Measurements from ENCODE around the gene MTOR.

MTOR gene

GRCh38 chr1:11233208-11233607 lies 29.1 kb downstream of the MTOR start:
- no CpG with 5 or more reads among the region's 2 CpGs for WGBS (ENCODE audit: extremely low coverage, insufficient coverage, insufficient read length)
- Histone ChIP-seq H3K4me1 (ENCODE audit: control insufficient read depth in 1 of 2, insufficient read depth in 2 of 2, low read length in 2 of 2) (no peaks in the 10 kb centered on the region), H3K27ac (ENCODE audit: low read depth, low read length) (no peak overlapping the region)

GRCh38 chr1:11229203-11229602 lies 33.1 kb downstream of the MTOR start:
- H3K9ac ChIP-seq (ENCODE audit: low read length): no peak overlapping the region
- no peak overlapping the region for H3K4me3 ChIP-seq (ENCODE audit: low read depth, low read length)
- H2AK5ac ChIP-seq (ENCODE audit: low read length): no peak overlapping the region
- no peaks in the 10 kb centered on the region for H3K79me1 ChIP-seq (ENCODE audit: low read length)
- no peak overlapping the region for H3K27ac ChIP-seq (ENCODE audit: low read depth, low read length)
- H2BK120ac ChIP-seq (ENCODE audit: insufficient read depth, low read length, poor library complexity): no peak overlapping the region
- H3K18ac ChIP-seq (ENCODE audit: low read length): no peak overlapping the region
- no peak overlapping the region for H4K91ac ChIP-seq (ENCODE audit: low read depth, low read length)
- H4K12ac ChIP-seq (ENCODE audit: low read depth, low read length): no peak overlapping the region
- no peak for DNase-seq
- no peak overlapping the region for H2BK5ac ChIP-seq (ENCODE audit: low read depth, low read length, poor library complexity)
- no peaks in the 10 kb centered on the region for H3K4me1 ChIP-seq (ENCODE audit: control insufficient read depth in 1 of 2, insufficient read depth in 2 of 2, low read length in 2 of 2)
- no peaks in the 10 kb centered on the region for H3K9me3 ChIP-seq (ENCODE audit: insufficient read depth, low read depth, low read length)
- no peaks in the 10 kb centered on the region for H3K27me3 ChIP-seq (ENCODE audit: insufficient read depth, low read length)
- no peak overlapping the region for H4K8ac ChIP-seq (ENCODE audit: low read depth, low read length)
- no peak overlapping the region for H2AFZ ChIP-seq (ENCODE audit: insufficient read depth, low read length, poor library complexity)
- H2BK12ac ChIP-seq (ENCODE audit: low read length): no peak overlapping the region
- peaks cover 24 to 54% of the 10 kb centered on the region in 2 experiments for H3K36me3 ChIP-seq (ENCODE audit: control insufficient read depth in 1 of 2, insufficient read depth in 2 of 2, low read length in 2 of 2)
- H3K79me2 ChIP-seq (ENCODE audit: control insufficient read depth, insufficient read depth, low read length, poor library complexity): no peaks in the 10 kb centered on the region
- no peak overlapping the region for H3K4me2 ChIP-seq (ENCODE audit: low read length)
- H3K14ac ChIP-seq (ENCODE audit: low read length): no peak overlapping the region
- no peak overlapping the region for H3K4ac ChIP-seq (ENCODE audit: low read depth, low read length)
- no peak overlapping the region for H3K23ac ChIP-seq (ENCODE audit: low read length)
- 100% methylated on average over 1 of the region's 4 CpGs for WGBS (ENCODE audit: extremely low coverage, insufficient coverage, insufficient read length)

More at GRCh38 chr1:11233208-11233607, 29.1 kb downstream of the MTOR start:
- Histone ChIP-seq H2BK5ac (ENCODE audit: low read depth, low read length, poor library complexity) (no peak overlapping the region), H2BK120ac (ENCODE audit: insufficient read depth, low read length, poor library complexity) (no peak overlapping the region), H3K36me3 (ENCODE audit: control insufficient read depth in 1 of 2, insufficient read depth in 2 of 2, low read length in 2 of 2) (peaks cover 34 to 69% of the 10 kb centered on the region in 2 experiments), H3K4me2 (ENCODE audit: low read length) (no peak overlapping the region), H4K91ac (ENCODE audit: low read depth, low read length) (no peak overlapping the region), H3K9me3 (ENCODE audit: insufficient read depth, low read depth, low read length) (peaks cover under 1% of the 10 kb centered on the region), H2AK5ac (ENCODE audit: low read length) (no peak overlapping the region), H2BK12ac (ENCODE audit: low read length) (no peak overlapping the region), H3K18ac (ENCODE audit: low read length) (no peak overlapping the region), H3K79me2 (ENCODE audit: control insufficient read depth, insufficient read depth, low read length, poor library complexity) (no peaks in the 10 kb centered on the region), H3K27me3 (ENCODE audit: insufficient read depth, low read length) (no peaks in the 10 kb centered on the region), H4K12ac (ENCODE audit: low read depth, low read length) (no peak overlapping the region), H2AFZ (ENCODE audit: insufficient read depth, low read length, poor library complexity) (no peak overlapping the region), H3K79me1 (ENCODE audit: low read length) (no peaks in the 10 kb centered on the region), H3K4ac (ENCODE audit: low read depth, low read length) (no peak overlapping the region), H3K23ac (ENCODE audit: low read length) (no peak overlapping the region), H3K4me3 (ENCODE audit: low read depth, low read length) (no peak overlapping the region), H3K9ac (ENCODE audit: low read length) (no peak overlapping the region), H3K14ac (ENCODE audit: low read length) (no peak overlapping the region), H4K8ac (ENCODE audit: low read depth, low read length) (no peak overlapping the region)
- DNase-seq: no peak

GRCh38 chr1:11227106-11228077 lies 35.0 kb downstream of the MTOR start:
- H3K9me3 ChIP-seq (ENCODE audit: insufficient read depth, low read depth, low read length): no peaks in the 10 kb centered on the region
- H3K4me1 ChIP-seq (ENCODE audit: control insufficient read depth in 1 of 2, insufficient read depth in 2 of 2, low read length in 2 of 2): no peaks in the 10 kb centered on the region
- H2BK120ac ChIP-seq (ENCODE audit: insufficient read depth, low read length, poor library complexity): no peak overlapping the region
- no peak overlapping the region for H4K12ac ChIP-seq (ENCODE audit: low read depth, low read length)
- H3K79me2 ChIP-seq (ENCODE audit: control insufficient read depth, insufficient read depth, low read length, poor library complexity): no peaks in the 10 kb centered on the region
- no peak overlapping the region for H3K14ac ChIP-seq (ENCODE audit: low read length)
- H3K4ac ChIP-seq (ENCODE audit: low read depth, low read length): no peak overlapping the region
- H2AFZ ChIP-seq (ENCODE audit: insufficient read depth, low read length, poor library complexity): no peak overlapping the region
- peaks cover 23 to 47% of the 10 kb centered on the region in 2 experiments for H3K36me3 ChIP-seq (ENCODE audit: control insufficient read depth in 1 of 2, insufficient read depth in 2 of 2, low read length in 2 of 2)
- H3K4me3 ChIP-seq (ENCODE audit: low read depth, low read length): no peak overlapping the region
- H2AK5ac ChIP-seq (ENCODE audit: low read length): no peak overlapping the region
- DNase-seq: no peak
- H3K23ac ChIP-seq (ENCODE audit: low read length): no peak overlapping the region
- no CpG with 5 or more reads among the region's 10 CpGs for WGBS (ENCODE audit: extremely low coverage, insufficient coverage, insufficient read length)
- no peak overlapping the region for H3K9ac ChIP-seq (ENCODE audit: low read length)
- no peak overlapping the region for H2BK12ac ChIP-seq (ENCODE audit: low read length)
- H3K27me3 ChIP-seq (ENCODE audit: insufficient read depth, low read length): no peaks in the 10 kb centered on the region
- no peak overlapping the region for H3K4me2 ChIP-seq (ENCODE audit: low read length)
- no peak overlapping the region for H2BK5ac ChIP-seq (ENCODE audit: low read depth, low read length, poor library complexity)
- no peak overlapping the region for H3K18ac ChIP-seq (ENCODE audit: low read length)
- no peak overlapping the region for H4K8ac ChIP-seq (ENCODE audit: low read depth, low read length)
- H3K79me1 ChIP-seq (ENCODE audit: low read length): no peaks in the 10 kb centered on the region
- H4K91ac ChIP-seq (ENCODE audit: low read depth, low read length): no peak overlapping the region
- H3K27ac ChIP-seq (ENCODE audit: low read depth, low read length): no peak overlapping the region

GRCh38 chr1:11216074-11216473 lies 46.3 kb downstream of the MTOR start:
- no peak overlapping the region for H3K4me3 ChIP-seq (ENCODE audit: low read depth, low read length)
- H4K8ac ChIP-seq (ENCODE audit: low read depth, low read length): no peak overlapping the region
- WGBS (ENCODE audit: extremely low coverage, insufficient coverage, insufficient read length): no CpG with 5 or more reads among the region's 1 CpG

More at GRCh38 chr1:11216074-11216473, 46.3 kb downstream of the MTOR start:
- H3K9ac ChIP-seq (ENCODE audit: low read length): no peak overlapping the region
- no peaks in the 10 kb centered on the region for H3K79me2 ChIP-seq (ENCODE audit: control insufficient read depth, insufficient read depth, low read length, poor library complexity)
- no peak for DNase-seq
- H2BK12ac ChIP-seq (ENCODE audit: low read length): no peak overlapping the region
- no peak overlapping the region for H3K14ac ChIP-seq (ENCODE audit: low read length)
- H3K27ac ChIP-seq (ENCODE audit: low read depth, low read length): no peak overlapping the region
- no peak overlapping the region for H3K4me2 ChIP-seq (ENCODE audit: low read length)
- no peak overlapping the region for H4K91ac ChIP-seq (ENCODE audit: low read depth, low read length)
- H3K4ac ChIP-seq (ENCODE audit: low read depth, low read length): no peak overlapping the region
- no peak overlapping the region for H4K12ac ChIP-seq (ENCODE audit: low read depth, low read length)
- H2AFZ ChIP-seq (ENCODE audit: insufficient read depth, low read length, poor library complexity): no peak overlapping the region
- no peaks in the 10 kb centered on the region for H3K4me1 ChIP-seq (ENCODE audit: control insufficient read depth in 1 of 2, insufficient read depth in 2 of 2, low read length in 2 of 2)
- no peak overlapping the region for H3K18ac ChIP-seq (ENCODE audit: low read length)
- no peak overlapping the region for H2BK120ac ChIP-seq (ENCODE audit: insufficient read depth, low read length, poor library complexity)
- H2AK5ac ChIP-seq (ENCODE audit: low read length): no peak overlapping the region
- no peak overlapping the region for H3K23ac ChIP-seq (ENCODE audit: low read length)
- H3K36me3 ChIP-seq (ENCODE audit: control insufficient read depth in 1 of 2, insufficient read depth in 2 of 2, low read length in 2 of 2): peaks cover 22 to 50% of the 10 kb centered on the region in 2 experiments
- H3K27me3 ChIP-seq (ENCODE audit: insufficient read depth, low read length): no peaks in the 10 kb centered on the region
- H3K79me1 ChIP-seq (ENCODE audit: low read length): no peaks in the 10 kb centered on the region
- H2BK5ac ChIP-seq (ENCODE audit: low read depth, low read length, poor library complexity): no peak overlapping the region
- no peaks in the 10 kb centered on the region for H3K9me3 ChIP-seq (ENCODE audit: insufficient read depth, low read depth, low read length)

Data from trophoblast cell (in vitro differentiated cells and primary cell).